ENCODE measurements around the gene P2RX1. TPM values are rescaled to one million over a fixed set of nuclear protein-coding genes. Genes with fewer than 3 reads are reported as not detected.

Gene P2RX1
- total RNA-seq, 2 experiments from 2014 or later = 0.82 to 1.00 TPM

DNA sequence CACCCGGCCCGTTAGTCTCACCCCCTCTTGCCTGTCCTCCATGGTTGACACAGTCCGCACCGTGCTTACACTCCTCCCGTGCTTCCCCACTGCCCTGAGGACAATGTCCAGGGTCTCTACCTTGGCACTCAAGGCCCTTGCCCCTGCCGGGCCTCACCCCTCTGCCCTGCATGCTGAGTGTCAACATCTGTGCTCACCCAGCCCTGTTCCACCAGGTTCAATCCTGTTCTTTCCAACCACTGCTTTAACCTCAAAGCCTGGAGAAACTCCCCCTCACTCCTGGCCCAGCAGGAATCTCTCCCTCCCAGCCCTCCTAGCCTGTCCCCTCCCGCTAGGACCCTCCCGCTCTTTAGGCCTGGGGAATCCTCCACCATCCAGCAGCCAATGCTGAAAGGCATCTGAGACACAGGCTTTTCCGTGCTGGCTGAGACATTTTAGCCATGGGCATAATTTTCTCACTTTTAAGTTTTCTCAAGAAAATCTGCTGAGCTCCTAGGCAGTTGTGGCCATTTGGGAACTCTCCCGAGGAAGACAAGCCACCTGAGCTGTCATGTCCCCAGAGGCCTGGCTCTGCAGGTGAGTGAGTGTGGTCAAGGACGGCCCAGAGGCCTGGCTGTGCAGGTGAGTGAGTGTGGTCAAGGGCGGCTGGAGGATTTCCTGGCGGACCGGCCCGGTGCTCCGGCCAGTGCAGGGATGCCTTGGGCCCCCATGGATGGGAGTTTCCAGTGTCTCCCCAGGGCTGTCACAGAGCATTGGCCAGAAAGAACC is 10.8 kb upstream of the P2RX1 start:
- H3K4me3 Mint-ChIP-seq = no peak overlapping the region
- H3K27me3 Mint-ChIP-seq = no peaks in the 10 kb centered on the region
- ATAC-seq (ENCODE audit: low read depth) (no peak), DNase-seq (no peak)
- peaks cover 4% of the 10 kb centered on the region for H3K4me1 Mint-ChIP-seq
- no peak overlapping the region for H3K27ac Mint-ChIP-seq
- H3K9me3 Mint-ChIP-seq = no peaks in the 10 kb centered on the region
- POLR2A ChIA-PET = no interaction called here
- peaks cover 13% of the 10 kb centered on the region for H3K36me3 Mint-ChIP-seq

DNA sequence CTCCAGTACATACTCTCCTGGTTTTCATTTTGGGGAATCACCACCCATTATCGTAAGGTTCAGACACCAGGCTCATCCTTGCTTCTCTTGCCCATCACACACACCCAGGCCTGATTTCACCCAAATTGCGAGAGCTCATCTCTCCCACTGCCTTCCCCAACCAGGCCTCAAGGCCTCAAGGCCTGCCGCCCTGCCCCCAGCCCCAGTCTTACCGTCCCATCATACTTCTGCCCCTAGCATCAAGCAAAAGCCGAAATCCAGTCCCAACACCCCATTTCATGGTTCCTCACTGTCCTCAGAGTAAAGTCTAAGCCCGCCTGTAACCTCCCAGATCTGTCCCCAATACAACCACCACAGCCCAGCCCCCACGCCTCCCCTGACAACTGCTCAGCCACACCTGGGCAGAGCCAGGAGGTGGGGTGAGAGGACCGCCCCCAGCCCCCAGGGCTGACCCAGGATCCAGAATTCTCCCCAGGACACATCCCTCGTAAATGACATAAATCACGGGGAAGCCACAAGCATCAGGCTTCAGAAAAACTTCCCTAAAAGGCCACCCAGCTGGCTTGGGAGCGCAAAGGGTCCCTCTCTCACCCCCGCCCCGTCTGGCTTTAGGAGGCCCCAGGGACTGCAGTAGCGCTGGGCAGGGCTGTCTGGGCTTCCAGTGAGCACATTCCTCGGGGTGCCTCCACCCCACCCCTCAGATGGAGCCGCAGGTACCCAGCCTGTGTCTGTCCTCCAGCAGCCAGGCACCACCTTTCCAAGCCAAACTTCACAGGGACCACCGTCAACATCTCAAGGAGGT is 9.6 kb upstream of the P2RX1 start:
- no peak for DNase-seq
- H3K36me3 Mint-ChIP-seq = peaks cover 13% of the 10 kb centered on the region
- H3K9me3 Mint-ChIP-seq = no peaks in the 10 kb centered on the region
- ATAC-seq (ENCODE audit: low read depth) = no peak
- H3K27ac Mint-ChIP-seq = no peak overlapping the region
- H3K4me3 Mint-ChIP-seq = no peak overlapping the region
- no peaks in the 10 kb centered on the region for H3K27me3 Mint-ChIP-seq
- POLR2A ChIA-PET = no interaction called here
- H3K4me1 Mint-ChIP-seq = peaks cover 4% of the 10 kb centered on the region

DNA sequence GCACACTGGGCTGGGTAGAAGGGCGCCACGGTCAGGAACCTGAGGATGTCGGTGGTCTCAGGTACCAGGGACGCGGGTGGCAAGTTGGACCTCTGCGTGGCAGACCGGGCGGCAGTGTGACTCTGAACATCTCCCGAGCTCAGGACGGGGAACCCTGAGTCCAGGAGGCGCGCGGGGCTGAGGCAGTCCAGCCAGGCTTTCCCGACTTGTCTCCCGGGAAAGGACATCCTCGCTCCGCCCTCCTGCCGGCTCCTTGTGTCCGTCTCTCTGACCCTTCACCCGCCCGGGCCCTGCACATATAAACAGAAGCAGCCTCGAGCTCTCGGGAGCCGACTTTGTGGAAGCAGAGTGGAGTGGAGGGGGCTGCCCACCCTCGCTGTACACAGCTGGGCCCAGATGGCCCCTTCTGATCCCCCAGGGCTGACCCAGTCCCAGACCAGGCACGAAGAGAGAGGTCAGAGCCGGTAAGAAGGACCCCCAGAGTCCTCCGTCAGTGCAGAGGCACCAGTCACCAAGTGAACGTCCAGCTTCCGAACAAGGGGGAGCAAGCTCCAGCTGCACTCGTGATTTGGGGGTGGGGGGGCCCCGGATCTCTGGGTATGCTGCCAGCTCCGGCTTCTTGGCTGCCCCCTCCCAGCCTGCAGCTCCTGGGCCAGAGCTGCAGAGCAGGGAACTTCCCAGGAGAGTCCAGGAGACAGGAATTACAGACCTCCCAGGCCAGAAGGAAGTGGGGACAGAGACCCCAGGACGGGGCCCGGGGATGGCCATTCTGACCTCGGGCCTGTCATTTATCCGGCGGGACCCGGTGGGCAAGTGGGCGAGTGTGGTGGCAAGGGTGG is 8.5 kb upstream of the P2RX1 start:
- Mint-ChIP-seq H3K4me3 (no peak overlapping the region), H3K9me3 (no peaks in the 10 kb centered on the region), H3K36me3 (peaks cover 13% of the 10 kb centered on the region), H3K27ac (no peak overlapping the region), H3K4me1 (peaks cover 4% of the 10 kb centered on the region), H3K27me3 (no peaks in the 10 kb centered on the region)
- POLR2A ChIA-PET = interaction anchor here (2.0 kb wide), 1 partner anchor 11 kb away, joined by 6 read pairs; no protein-coding TSS in a partner anchor
- DNase-seq (no peak), ATAC-seq (ENCODE audit: low read depth) (no peak)

DNA sequence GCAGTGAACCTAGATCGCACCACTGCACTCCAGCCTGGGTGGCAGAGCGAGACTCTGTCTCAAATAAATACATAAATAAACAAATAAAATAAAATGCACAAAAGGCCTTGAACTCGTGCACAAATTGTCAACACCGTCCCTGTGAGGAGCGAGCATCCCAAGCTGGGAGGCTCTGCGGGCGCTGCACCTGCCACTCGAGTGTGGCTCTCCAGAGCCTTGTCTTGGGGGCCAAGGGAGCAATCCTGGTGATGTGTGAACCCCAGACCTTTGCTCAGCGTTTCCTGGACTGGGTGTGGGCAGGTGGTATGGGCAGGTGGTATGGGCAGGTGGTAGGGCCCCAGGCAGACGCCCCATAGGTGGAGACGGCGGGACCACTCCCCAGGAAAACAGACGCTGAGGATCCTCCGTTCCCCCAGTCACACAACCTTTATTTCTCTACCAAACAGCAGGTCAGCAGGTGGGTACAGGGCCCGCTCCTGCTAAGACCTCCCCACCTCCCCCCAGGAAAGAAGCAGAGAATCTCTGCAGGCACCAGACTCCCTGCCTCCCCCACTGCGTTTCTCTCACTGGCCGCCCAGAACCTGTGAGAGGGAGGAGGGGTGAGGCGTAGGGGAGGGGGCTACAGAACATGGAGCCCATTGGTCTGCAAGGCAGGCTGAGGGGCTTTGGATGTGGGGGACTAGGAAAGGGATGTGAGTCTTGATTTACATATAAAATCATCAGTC is 7.4 kb upstream of the P2RX1 start:
- Mint-ChIP-seq H3K27me3 (no peaks in the 10 kb centered on the region), H3K27ac (no peak overlapping the region), H3K4me3 (no peak overlapping the region), H3K36me3 (peaks cover 11% of the 10 kb centered on the region), H3K9me3 (no peaks in the 10 kb centered on the region), H3K4me1 (peaks cover 4% of the 10 kb centered on the region)
- no peak for DNase-seq
- ATAC-seq (ENCODE audit: low read depth) = no peak
- POLR2A ChIA-PET = interaction anchor here (2.0 kb wide), 1 partner anchor 10 kb away, joined by 6 read pairs; no protein-coding TSS in a partner anchor

DNA sequence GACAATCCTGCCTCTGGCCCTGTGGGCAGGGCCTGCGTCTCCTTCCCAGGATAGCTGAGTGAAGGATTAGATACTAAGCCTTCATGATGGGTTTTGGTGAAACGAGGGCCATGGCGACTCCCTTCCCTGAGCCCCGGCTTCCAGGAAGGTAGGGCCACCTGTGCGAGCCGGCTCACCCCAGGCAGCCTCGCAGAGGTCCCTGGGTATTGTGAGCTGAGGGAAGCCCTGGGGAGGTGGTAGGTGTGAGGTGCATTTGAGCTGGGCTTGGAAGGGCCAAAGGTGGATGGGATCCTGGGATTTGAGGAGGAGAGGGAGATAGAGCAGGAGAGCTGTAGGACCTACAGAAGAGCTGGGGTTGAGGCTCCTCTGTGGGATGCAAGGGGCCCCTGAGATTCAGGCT is 6.5 kb upstream of the P2RX1 start:
- no peaks in the 10 kb centered on the region for H3K27me3 Mint-ChIP-seq
- POLR2A ChIA-PET = interaction anchor here (2.0 kb wide), 1 partner anchor 9 kb away, joined by 6 read pairs; no protein-coding TSS in a partner anchor

GRCh38 chr17:3921502-3922319 is 5.4 kb upstream of the P2RX1 start:
- H3K27ac Mint-ChIP-seq = no peak overlapping the region
- peaks cover 10% of the 10 kb centered on the region for H3K36me3 Mint-ChIP-seq
- H3K9me3 Mint-ChIP-seq = no peaks in the 10 kb centered on the region
- no peaks in the 10 kb centered on the region for H3K27me3 Mint-ChIP-seq
- DNase-seq (no peak), ATAC-seq (ENCODE audit: low read depth) (peak; percentile 23)
- POLR2A ChIA-PET = interaction anchor here (0.6 to 1.0 kb wide), 2 partner anchors 10 to 176 kb away, joined by 3 to 6 read pairs; no protein-coding TSS in a partner anchor
- H3K4me3 Mint-ChIP-seq = no peak overlapping the region
- H3K4me1 Mint-ChIP-seq = peaks cover 9% of the 10 kb centered on the region

More for the DNA sequence above, 6.5 kb upstream of the P2RX1 start:
- ATAC-seq (ENCODE audit: low read depth) = no peak
- peaks cover 4% of the 10 kb centered on the region for H3K4me1 Mint-ChIP-seq
- no peaks in the 10 kb centered on the region for H3K9me3 Mint-ChIP-seq
- DNase-seq = no peak
- peaks cover 11% of the 10 kb centered on the region for H3K36me3 Mint-ChIP-seq
- peak overlapping the region; percentile 48 for H3K27ac Mint-ChIP-seq
- H3K4me3 Mint-ChIP-seq = no peak overlapping the region

DNA sequence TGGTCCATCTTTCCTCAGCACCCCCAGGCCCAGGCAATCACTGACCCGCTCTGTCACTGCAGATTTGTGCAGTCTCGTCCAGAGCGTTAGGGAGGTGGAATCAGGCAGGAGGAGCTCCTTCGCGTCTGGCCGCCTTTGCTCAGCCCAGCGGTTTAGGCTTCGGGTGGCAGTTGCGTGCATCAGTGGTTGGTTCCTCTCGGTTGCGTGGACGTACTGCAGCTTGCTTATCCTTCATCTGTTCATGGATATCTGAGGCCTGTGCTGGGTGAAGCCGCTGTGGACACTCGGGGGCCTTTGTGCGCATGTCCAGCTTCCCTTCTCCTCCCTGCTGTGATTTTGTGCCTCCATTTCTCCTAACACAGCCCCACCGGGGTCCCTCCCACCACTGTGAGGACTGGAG is 4.7 kb upstream of the P2RX1 start:
- H3K27ac Mint-ChIP-seq = no peak overlapping the region
- H3K27me3 Mint-ChIP-seq = no peaks in the 10 kb centered on the region
- H3K9me3 Mint-ChIP-seq = no peaks in the 10 kb centered on the region
- DNase-seq (no peak), ATAC-seq (ENCODE audit: low read depth) (no peak)
- H3K36me3 Mint-ChIP-seq = peaks cover 10% of the 10 kb centered on the region
- no peak overlapping the region for H3K4me3 Mint-ChIP-seq
- POLR2A ChIA-PET = interaction anchor here (0.6 to 1.0 kb wide), 2 partner anchors 11 to 81 kb away, joined by 3 to 6 read pairs; no protein-coding TSS in a partner anchor
- peaks cover 12% of the 10 kb centered on the region for H3K4me1 Mint-ChIP-seq

DNA sequence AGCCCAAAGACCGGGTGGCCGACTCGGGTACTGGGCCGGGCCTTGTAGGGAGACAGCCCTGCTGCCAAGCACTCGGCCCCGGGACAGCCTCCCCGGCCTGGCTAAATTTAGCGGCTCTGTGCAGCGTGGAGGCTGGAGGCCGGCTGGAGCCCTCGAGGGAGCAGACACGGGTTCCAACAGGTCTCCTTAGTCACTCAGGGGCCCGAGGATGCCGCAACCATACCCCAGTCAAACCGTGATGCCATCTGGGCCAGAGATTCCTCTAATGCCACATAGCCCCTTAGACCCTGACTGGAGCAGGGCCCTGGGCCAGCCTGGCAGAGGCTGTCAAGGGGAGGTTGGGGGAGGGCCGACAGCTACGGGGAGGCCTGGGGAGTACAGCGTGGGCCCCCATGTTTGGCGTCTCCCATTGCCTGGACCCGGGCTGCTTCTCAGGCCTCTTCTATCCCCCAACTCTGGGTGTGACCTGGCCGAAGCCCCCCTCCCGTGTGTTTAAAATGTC is 2.9 kb upstream of the P2RX1 start:
- DNase-seq (no peak), ATAC-seq (ENCODE audit: low read depth) (no peak)
- Mint-ChIP-seq H3K27ac (no peak overlapping the region), H3K27me3 (no peaks in the 10 kb centered on the region), H3K4me1 (peaks cover 20% of the 10 kb centered on the region), H3K36me3 (peaks cover 4% of the 10 kb centered on the region), H3K4me3 (no peak overlapping the region), H3K9me3 (no peaks in the 10 kb centered on the region)
- POLR2A ChIA-PET = no interaction called here

DNA sequence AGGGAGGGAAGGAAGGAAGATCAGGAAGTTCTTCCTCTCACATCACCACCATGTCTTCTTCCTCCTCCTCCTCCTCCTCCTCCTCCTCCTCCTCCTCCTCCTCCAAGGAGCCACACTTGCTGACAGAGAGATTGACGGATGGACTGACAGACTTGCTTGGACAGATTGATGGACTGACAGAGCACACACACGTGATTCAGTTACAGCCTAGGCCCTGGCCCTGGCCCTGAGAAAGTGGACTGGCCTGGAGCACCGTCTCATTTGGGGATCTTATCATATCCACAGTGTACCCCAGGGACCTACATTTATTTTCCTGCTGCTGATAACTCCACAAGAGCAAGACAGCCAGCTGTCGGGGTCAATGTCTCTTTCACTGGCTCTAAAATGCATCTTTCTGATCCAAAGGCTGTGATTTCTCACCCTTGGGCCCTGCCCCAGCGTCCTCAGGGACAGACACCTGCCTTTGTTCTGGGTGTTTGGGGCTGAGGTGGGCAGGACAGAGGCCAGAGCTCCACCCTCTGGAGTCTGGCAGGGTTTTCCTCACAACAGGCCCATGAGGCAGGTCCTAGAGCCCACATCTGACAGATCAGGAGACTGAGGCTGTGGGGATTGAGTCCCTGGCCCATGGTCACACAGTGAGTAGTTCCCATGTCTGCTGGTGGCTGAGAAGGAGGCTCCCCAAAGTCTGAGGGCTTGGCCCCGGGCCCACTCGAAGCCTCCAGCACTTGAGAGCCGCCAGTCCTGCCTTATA is 2.3 kb upstream of the P2RX1 start:
- POLR2A ChIA-PET = no interaction called here
- Mint-ChIP-seq H3K9me3 (no peaks in the 10 kb centered on the region), H3K36me3 (no peaks in the 10 kb centered on the region), H3K27ac (peak overlapping the region; percentile 42), H3K4me1 (peaks cover 26% of the 10 kb centered on the region), H3K4me3 (no peak overlapping the region), H3K27me3 (no peaks in the 10 kb centered on the region)
- ATAC-seq (ENCODE audit: low read depth) (no peak), DNase-seq (no peak)

DNA sequence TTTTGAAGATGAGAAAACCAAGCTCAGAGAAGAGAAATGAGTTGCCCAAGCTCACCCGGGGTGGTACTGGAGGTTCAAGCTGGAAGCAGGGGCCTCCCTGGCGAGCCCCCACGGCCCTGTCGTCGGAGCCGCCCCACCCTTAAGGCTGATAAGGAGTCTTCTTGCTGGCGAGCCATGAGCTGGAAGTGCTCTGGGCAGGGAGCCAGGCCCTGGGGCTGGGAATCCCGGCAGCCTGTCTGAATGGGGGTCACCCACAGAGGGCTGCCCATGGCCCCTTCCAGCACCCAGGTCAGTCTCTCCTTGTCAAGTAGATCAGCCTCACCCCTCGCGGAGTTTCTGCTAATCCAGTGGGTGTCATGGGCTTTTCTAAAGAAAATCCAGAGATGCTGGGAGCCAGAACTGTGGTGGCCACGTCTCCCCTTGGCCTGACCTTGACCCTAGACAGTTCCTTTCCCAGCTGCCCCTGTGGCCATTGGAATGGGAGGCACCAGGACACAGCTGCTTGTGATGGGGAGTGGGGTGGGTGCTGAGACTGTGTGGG is 1.2 kb upstream of the P2RX1 start:
- ATAC-seq (ENCODE audit: low read depth) (no peak), DNase-seq (no peak)
- Mint-ChIP-seq H3K4me3 (peak overlapping the region; percentile 44), H3K9me3 (no peaks in the 10 kb centered on the region), H3K36me3 (no peaks in the 10 kb centered on the region), H3K27me3 (no peaks in the 10 kb centered on the region), H3K4me1 (peaks cover 23% of the 10 kb centered on the region), H3K27ac (peak overlapping the region; percentile 82)
- POLR2A ChIA-PET = interaction anchor here (0.5 to 2.6 kb wide), 3 partner anchors 14 to 248 kb away, joined by 3 to 28 read pairs (median 3); partner anchors contain the start of gene ATP2A3

- no peaks in the 10 kb centered on the region for H3K36me3 Mint-ChIP-seq
Observed at GRCh38 chr17:3916825-3917224, 560 bp upstream of the P2RX1 start.

More at GRCh38 chr17:3916825-3917224, 560 bp upstream of the P2RX1 start:
- no peak for ATAC-seq (ENCODE audit: low read depth)
- peak overlapping the region; percentile 44 for H3K4me3 Mint-ChIP-seq
- peak overlapping the region; percentile 82 for H3K27ac Mint-ChIP-seq
- no peak for DNase-seq
- POLR2A ChIA-PET = interaction anchor here (0.9 to 2.6 kb wide), 4 partner anchors 14 to 87 kb away, joined by 3 to 28 read pairs (median 4); partner anchors contain the start of gene ATP2A3
- H3K9me3 Mint-ChIP-seq = no peaks in the 10 kb centered on the region
- H3K27me3 Mint-ChIP-seq = no peaks in the 10 kb centered on the region
- peaks cover 24% of the 10 kb centered on the region for H3K4me1 Mint-ChIP-seq

Data from activated naive CD8-positive, alpha-beta T cell treated with anti-CD3 and anti-CD28 coated beads, Interleukin-2, amount 10 ng/mL, durations not matched to agents 7 days and 5 days (primary cell).